ENCODE measurements around the gene RTN4RL2.

RTN4RL2 gene

GRCh38 chr11:57500515-57500914 lies 40.2 kb downstream of the RTN4RL2 start:
- DNase-seq (ENCODE audit: low read depth): no peak

- DNase-seq (ENCODE audit: low read depth): no peak
Measured at GRCh38 chr11:57500926-57501325, 40.6 kb downstream of the RTN4RL2 start.

GRCh38 chr11:57501953-57502352 lies 41.6 kb downstream of the RTN4RL2 start:
- no peak for DNase-seq (ENCODE audit: low read depth)

DNA sequence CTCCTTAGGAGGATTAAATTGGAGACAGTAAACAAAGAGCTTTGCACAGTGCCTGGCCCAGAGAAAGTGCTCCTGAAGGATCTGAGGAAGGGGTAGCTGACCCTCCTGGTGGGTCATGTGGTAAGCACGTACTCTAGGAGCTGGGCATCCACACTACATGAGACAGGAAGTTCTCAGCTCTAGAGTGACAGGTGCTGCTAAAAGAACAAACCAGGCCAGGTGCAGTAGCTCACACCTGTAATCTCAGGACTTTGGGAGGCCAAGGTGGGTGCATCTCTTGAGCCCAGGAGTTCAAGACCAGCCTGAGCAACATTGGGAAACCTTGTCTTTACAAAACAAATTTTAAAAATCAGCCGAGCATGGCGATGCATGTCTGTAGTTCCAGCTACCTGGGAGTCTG lies 42.0 kb downstream of the RTN4RL2 start:
- no peak for DNase-seq (ENCODE audit: low read depth)

- DNase-seq (ENCODE audit: low read depth): no peak
Measured at GRCh38 chr11:57502870-57503269, 42.5 kb downstream of the RTN4RL2 start.

DNA sequence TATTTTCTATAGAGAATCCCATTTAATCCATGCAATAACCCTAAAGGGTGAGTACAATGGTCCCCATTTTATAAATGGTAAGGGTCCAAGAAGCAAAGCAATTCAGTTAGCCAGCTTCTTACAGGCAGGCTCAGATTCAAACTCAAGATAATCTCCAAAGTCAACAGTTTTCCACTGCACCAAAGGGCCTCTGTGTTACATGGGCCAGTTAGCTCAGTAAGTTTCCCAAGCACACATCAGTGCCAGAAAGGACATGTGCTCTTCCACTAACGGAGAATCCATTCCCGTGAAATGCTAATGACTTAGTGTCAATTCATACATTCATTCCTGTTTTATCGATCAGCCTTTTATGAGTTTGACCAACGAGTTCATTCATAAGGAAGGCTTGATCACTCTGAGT lies 44.2 kb downstream of the RTN4RL2 start:
- DNase-seq (ENCODE audit: low read depth): no peak

GRCh38 chr11:57506522-57506921 lies 46.2 kb downstream of the RTN4RL2 start:
- DNase-seq (ENCODE audit: low read depth): no peak

DNA sequence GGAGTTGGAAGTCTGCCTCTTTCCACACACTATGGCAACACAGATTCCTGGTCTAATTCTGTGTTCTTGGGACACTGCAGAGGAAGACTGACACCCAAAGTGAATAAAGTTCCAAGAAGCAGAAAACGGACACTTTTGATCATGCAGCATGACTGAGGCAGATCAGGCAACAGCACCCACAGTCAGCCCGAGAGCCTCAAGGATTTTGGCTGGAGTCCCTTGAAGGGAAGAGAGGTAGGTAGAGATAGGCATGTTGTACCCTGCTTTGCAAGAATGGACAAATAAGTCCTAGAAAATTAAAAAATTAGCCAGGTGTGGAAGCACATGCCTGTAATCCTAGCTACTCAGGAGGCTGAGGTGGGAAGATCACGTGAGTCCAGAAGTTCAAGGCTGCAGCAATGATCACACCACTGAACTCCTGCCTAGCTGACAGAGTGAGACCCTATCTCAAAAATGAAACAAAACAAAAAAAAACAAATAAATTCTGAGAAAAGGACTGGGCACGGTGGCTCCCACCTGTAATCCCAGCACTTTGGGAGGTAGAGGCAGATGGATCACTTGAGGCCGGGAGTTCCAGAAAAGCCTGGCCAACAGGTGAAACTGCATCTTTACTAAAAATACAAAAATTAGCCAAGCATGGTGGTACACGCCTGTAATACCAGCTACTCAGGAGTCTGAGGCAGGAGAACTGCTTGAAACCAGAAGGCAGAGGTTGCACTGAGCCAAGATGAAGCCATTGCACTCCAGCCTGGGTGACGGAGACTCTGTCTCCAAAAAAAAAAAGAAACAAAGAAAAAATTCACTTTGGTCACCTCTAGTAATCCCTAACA lies 48.2 kb downstream of the RTN4RL2 start:
- DNase-seq (ENCODE audit: low read depth): no peak

DNA sequence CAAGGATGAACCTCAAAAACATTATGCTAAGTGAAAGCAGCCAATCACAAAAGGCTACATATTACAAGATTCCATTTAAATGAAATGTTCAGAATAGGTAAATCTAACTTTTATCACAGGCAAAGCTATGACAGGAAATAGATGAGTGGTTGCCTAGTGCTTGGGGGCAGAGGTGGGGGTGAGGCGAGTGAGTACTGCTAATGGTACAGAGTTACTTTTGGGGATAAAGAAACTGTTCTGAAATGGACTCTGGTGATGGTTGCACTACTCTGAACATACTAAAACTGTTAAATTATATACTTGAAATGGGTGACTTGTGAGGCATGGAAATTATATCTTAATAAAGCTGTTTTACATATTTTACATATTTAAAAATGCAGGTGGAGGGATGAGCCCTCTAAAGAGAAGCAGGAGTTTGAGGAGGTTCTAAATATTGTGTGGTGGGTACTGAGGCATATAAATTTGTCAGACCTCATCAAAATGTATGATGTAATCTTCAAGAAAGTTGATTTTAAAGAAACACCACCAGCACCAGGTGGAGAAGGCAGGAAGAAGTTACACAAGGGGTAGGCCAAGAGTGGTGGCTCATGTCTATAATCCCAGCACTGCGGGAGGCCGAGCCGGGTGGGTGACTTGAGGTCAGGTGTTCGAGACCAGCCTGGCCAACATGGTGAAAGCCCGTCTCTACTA lies 51.6 kb downstream of the RTN4RL2 start:
- DNase-seq (ENCODE audit: low read depth): no peak

DNA sequence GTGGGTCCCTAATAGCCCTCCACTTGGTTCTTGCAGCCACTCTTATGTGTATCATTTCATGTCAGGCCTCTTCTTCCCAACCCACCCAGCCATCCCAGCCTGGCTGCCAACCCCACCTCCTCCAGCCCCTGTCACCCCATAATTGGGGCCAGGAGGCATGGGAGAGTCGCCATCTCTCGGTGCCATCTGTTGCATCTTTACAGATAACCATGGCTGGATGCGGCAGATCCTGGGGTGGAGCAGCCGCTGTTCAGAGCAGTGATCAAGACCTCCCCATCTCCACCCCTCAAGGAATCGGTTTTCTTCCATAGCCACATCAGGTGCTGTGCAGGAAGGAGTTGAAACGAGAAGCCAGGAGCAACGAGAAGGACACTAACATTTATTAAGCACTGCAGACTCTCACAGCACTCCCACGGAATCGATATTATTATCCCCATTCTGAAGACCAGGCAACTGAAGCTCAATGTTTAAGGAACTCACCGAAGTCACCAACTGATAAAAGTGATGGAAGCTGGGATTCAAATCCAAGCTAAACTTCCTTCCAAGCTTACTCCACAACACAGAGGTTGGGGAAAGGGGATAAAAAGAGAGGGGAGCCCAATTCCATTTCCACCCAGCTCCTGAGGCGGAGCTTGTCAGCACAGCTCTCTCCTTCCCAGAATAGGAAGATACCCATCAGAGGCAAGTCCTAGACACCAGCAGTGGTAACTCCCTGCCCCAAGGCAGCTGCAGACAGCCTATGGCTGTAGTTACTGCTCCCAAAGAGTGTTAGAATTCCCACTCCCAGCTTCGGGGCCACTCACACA lies 52.5 kb downstream of the RTN4RL2 start:
- DNase-seq (ENCODE audit: low read depth): no peak

GRCh38 chr11:57513452-57513795 lies 53.1 kb downstream of the RTN4RL2 start:
- DNase-seq (ENCODE audit: low read depth): no peak

DNA sequence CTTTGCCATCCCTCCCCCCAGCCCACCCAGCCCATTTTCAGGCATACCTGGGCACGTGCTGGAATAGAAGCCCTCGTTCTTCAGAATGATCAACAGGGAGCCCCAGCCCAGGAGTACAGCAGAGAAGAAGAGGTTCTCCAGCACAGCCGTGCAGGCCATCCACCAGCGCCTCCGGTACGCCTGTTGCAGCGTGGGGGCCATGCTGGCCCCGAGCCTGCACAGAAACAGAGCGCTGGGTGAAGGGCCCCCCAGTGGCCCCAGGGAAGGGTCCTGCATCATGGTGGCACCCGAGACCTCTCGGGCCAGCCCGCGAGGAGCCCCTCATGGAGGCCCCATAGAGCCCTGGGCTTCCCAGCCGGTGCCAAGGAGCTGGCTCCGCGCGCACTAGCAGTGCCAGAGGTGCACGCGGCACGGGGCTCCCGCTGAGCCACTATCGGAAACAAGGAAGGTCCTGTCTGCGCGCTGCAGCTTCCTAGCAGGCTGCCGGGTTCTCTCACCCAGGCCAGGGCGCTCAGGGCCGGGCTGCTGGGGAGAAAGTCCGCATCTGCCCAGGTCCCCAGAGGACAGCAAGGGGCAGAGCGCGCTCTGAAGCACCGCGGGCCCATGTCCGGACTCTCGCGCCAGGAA lies 53.7 kb downstream of the RTN4RL2 start:
- no peak for DNase-seq (ENCODE audit: low read depth)

GRCh38 chr11:57514538-57515331 lies 54.4 kb downstream of the RTN4RL2 start:
- DNase-seq (ENCODE audit: low read depth): peak; percentile 52

DNA sequence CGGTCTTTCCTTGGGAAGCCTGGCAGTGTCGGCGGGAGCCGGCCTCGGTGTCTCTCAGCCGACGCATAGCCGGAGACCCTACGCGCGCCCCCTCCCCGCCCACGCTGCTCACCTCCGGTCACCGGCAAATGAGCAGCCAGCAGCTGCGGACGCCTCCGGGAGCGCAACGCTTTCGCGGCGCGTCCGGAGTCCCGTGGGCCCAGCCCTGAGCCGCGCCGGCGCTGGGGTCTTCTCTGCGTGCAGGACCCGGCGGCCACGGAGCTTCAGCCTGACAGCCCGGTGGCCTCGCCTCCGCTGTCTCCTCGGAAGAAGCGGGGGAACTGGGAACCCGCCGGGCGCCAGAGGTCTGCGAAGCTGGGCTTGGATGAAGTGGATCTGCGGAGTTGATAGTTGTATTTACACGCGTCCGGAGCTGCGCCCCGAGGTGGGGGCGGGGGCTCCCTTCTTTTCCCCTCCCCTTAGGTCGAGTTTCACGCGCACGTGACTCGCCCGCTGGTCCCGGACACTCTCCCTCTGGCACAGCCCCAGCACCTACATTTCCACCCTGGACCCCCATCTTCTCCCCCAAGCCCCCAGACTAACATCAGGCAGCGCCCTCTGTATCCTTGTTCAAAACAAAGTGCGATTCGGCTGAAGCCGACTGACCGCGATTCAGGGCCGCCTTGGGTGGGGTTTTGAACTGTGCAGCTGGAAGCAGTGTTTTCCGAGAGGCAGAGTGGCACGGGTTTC lies 55.2 kb downstream of the RTN4RL2 start, which contains the start of gene SLC43A1:
Gene SLC43A1 (minus strand): TSS at position 371 of the 729 bp plus-strand sequence. CDS start 1,591 bp downstream, outside the sequence.
- peak; percentile 12 for DNase-seq (ENCODE audit: low read depth)

GRCh38 chr11:57516061-57516443 lies 55.7 kb downstream of the RTN4RL2 start:
- no peak for DNase-seq (ENCODE audit: low read depth)

DNA sequence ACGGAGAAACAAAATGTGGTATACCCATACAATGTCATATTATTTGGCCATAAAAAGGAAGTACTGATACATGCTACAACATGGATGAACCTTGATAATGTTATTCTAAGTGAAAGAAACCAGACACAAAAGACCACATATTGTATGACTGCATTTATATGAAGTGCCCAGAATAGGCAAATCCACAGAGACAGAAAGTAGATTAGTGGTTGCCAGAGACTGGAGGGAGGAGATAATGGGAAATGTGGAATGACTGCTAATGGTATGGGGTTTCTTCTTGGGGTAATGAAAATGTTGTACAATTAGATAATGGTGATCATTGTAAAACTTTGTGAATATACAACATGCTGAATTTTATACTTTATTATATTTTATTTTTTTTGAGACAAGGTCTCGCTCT lies 60.8 kb downstream of the RTN4RL2 start:
- DNase-seq (ENCODE audit: low read depth): no peak

GRCh38 chr11:57523419-57523818 lies 63.1 kb downstream of the RTN4RL2 start:
- no peak for DNase-seq (ENCODE audit: low read depth)

Data from activated T-cell treated with anti-CD3 and anti-CD28 coated beads for 1 hour (primary cell).